GM18867 (cell line): ENCODE data around the gene CHRNA9.

Experiments used
- ATAC-seq: cut with Tn5 transposase; IDR thresholded peaks from one replicate; pipeline ENCODE4 v1.9.1; 2021; ENCODE audit warnings: mild to moderate bottlenecking, moderate library complexity; ENCODE audit not compliant: unreplicated experiment

CHRNA9 gene

GRCh38 chr4:40337051-40337450, 1.9 kb downstream of the CHRNA9 start:
- no peak for ATAC-seq

GRCh38 chr4:40337523-40337922, 2.4 kb downstream of the CHRNA9 start:
- ATAC-seq, result no peak

- no peak for ATAC-seq
Observed at GRCh38 chr4:40340030-40340429, 4.9 kb downstream of the CHRNA9 start.

- ATAC-seq, result no peak
Observed at GRCh38 chr4:40347472-40347871, 12.3 kb downstream of the CHRNA9 start.

- ATAC-seq, result no peak
Observed at GRCh38 chr4:40348000-40348399, 12.9 kb downstream of the CHRNA9 start.

- ATAC-seq, result no peak
Observed at GRCh38 chr4:40349561-40350198, 14.5 kb downstream of the CHRNA9 start.

GRCh38 chr4:40350627-40351227, 15.6 kb downstream of the CHRNA9 start:
- no peak for ATAC-seq

- ATAC-seq, result no peak
Observed at GRCh38 chr4:40354158-40354557, 19.0 kb downstream of the CHRNA9 start.

- no peak for ATAC-seq
Observed at GRCh38 chr4:40355131-40355530, 20.0 kb downstream of the CHRNA9 start.

- no peak for ATAC-seq
Observed at GRCh38 chr4:40357738-40358137, 22.6 kb downstream of the CHRNA9 start.

GRCh38 chr4:40361338-40361737, 26.2 kb downstream of the CHRNA9 start:
- no peak for ATAC-seq

GRCh38 chr4:40363382-40363920, 28.3 kb downstream of the CHRNA9 start:
- ATAC-seq, result no peak

- ATAC-seq, result no peak
Observed at GRCh38 chr4:40363945-40364344, 28.8 kb downstream of the CHRNA9 start.

GRCh38 chr4:40365766-40366165, 30.6 kb downstream of the CHRNA9 start:
- no peak for ATAC-seq

GRCh38 chr4:40367451-40367850, 32.3 kb downstream of the CHRNA9 start:
- ATAC-seq, result no peak

GRCh38 chr4:40369437-40370274, 34.5 kb downstream of the CHRNA9 start:
- ATAC-seq, result no peak

GRCh38 chr4:40372651-40373050, 37.5 kb downstream of the CHRNA9 start:
- no peak for ATAC-seq

- ATAC-seq, result no peak
Observed at GRCh38 chr4:40373636-40374035, 38.5 kb downstream of the CHRNA9 start.

- no peak for ATAC-seq
Observed at GRCh38 chr4:40375095-40375494, 40.0 kb downstream of the CHRNA9 start.

GRCh38 chr4:40375620-40376019, 40.5 kb downstream of the CHRNA9 start:
- no peak for ATAC-seq

GRCh38 chr4:40377512-40378365, 42.6 kb downstream of the CHRNA9 start:
- ATAC-seq, result no peak
